Measurements from ENCODE around the gene FGF1. TPM values are rescaled to one million over a fixed set of nuclear protein-coding genes. Genes with fewer than 3 reads are reported as not detected.

FGF1 gene
- total and polyA plus RNA-seq, 2 donors (not counting 3 experiments of a cell fraction or from before 2014, with no cell fraction given) = not detected

DNA sequence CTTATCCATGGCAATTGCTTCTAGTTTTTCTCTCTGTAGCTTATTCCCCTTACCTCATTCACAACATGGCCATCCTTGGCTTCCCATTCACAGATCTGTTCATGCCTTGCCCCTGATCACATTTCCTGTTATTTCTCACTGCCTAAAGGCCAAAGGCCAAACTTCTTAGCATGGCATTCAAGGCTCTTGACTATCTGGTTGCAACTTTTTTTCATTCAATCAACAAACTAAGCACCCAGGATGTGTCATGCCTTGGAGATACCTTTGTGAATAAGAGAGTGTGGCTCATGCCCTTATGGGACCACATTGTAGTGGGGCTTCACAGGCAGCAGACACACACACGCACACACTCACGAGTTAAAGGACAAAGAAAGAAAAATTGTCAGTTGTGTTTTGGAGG, 27.6 kb downstream of the FGF1 start:
- ChIA-PET POLR2A (no interaction called here), CTCF (interaction anchor here (0.7 to 5.9 kb wide), 8 partner anchors 10 to 230 kb away, joined by 3 to 355 read pairs (median 4); no protein-coding TSS in a partner anchor)
- H3K4me1 ChIP-seq (ENCODE audit: control insufficient read depth, extremely low read depth, insufficient read depth, low read length) = no peaks in the 10 kb centered on the region
- H3K27me3 ChIP-seq (ENCODE audit: control insufficient read depth in 2 of 2, insufficient read depth in 2 of 2, low read length in 2 of 2) = peaks cover under 1 to 17% of the 10 kb centered on the region in 2 experiments
- no peak overlapping the region for H3K4me2 ChIP-seq (ENCODE audit: insufficient read depth, low read length)
- H3K9me1 ChIP-seq (replicated peaks; ENCODE audit: control insufficient read depth, extremely low read depth, insufficient read depth, low read length) = no peaks in the 10 kb centered on the region
- H3K4me3 ChIP-seq (replicated peaks in 1 of 3; ENCODE audit: insufficient read depth in 1 of 3, low read depth in 1 of 3, low read length in 3 of 3) = no peak overlapping the region
- H3K9ac ChIP-seq (replicated peaks; ENCODE audit: extremely low read depth, insufficient read depth, low read length) = no peak overlapping the region
- DNase-seq (ENCODE audit: low read depth, low spot score) = no peak
- TF ChIP-seq JUN (IDR thresholded peaks at IDR 0.05; ENCODE audit: borderline replicate concordance, insufficient read depth, insufficient read length, low read depth) = no peak
- TF ChIP-seq, protein P1, sequence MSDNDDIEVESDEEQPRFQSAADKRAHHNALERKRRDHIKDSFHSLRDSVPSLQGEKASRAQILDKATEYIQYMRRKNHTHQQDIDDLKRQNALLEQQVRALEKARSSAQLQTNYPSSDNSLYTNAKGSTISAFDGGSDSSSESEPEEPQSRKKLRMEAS (IDR thresholded peaks at IDR 0.05; ENCODE audit: insufficient read depth, insufficient read length) = no peak
- TF ChIP-seq POLR2A (IDR thresholded peaks at IDR 0.05; ENCODE audit: low read depth, low read length) = no peak
- TF ChIP-seq, protein P2, sequence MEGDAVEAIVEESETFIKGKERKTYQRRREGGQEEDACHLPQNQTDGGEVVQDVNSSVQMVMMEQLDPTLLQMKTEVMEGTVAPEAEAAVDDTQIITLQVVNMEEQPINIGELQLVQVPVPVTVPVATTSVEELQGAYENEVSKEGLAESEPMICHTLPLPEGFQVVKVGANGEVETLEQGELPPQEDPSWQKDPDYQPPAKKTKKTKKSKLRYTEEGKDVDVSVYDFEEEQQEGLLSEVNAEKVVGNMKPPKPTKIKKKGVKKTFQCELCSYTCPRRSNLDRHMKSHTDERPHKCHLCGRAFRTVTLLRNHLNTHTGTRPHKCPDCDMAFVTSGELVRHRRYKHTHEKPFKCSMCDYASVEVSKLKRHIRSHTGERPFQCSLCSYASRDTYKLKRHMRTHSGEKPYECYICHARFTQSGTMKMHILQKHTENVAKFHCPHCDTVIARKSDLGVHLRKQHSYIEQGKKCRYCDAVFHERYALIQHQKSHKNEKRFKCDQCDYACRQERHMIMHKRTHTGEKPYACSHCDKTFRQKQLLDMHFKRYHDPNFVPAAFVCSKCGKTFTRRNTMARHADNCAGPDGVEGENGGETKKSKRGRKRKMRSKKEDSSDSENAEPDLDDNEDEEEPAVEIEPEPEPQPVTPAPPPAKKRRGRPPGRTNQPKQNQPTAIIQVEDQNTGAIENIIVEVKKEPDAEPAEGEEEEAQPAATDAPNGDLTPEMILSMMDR (IDR thresholded peaks at IDR 0.05; ENCODE audit: extremely low read depth in 1 of 2, insufficient read depth in 1 of 2, low read depth in 1 of 2, low read length in 2 of 2) = no peak
- no peak for TF ChIP-seq GATA2 (IDR thresholded peaks at IDR 0.05; ENCODE audit: insufficient read depth, insufficient read length, low read depth, low read length)
- no peak for TF ChIP-seq FOS (IDR thresholded peaks at IDR 0.05; ENCODE audit: borderline replicate concordance, insufficient read depth, low read length)
- no peak for TF ChIP-seq EZH2 (IDR thresholded peaks at IDR 0.05; ENCODE audit: borderline replicate concordance, low read depth, low read length, severe bottlenecking)
- no peaks in the 10 kb centered on the region for H3K9me3 ChIP-seq (replicated peaks; ENCODE audit: control insufficient read depth, insufficient read depth, low read length)
- BruUV-seq (replicated peaks) = no TSS peak
- intact Hi-C loops (cut with micrococcal nuclease) = loop anchor here (2.0 kb wide), 1 partner anchor 13 kb away; no protein-coding TSS in a partner anchor
- H2AFZ ChIP-seq (ENCODE audit: low read depth, low read length) = no peak overlapping the region
- H4K20me1 ChIP-seq (replicated peaks; ENCODE audit: control insufficient read depth, extremely low read depth, insufficient read depth, low read length) = no peaks in the 10 kb centered on the region
- dilution Hi-C loops (cut with MboI; ENCODE audit: extremely low pct_ligation_motif_present, low sequenced_read_pairs) = no loop called here
- no peak for FAIRE-seq
- no peaks in the 10 kb centered on the region for H3K36me3 ChIP-seq (ENCODE audit: control insufficient read depth in 2 of 2, extremely low read depth in 1 of 2, insufficient read depth in 2 of 2, low read length in 2 of 2)
- no peaks in the 10 kb centered on the region for H3K79me2 ChIP-seq (ENCODE audit: control insufficient read depth, insufficient read depth, low read length)
- H3K27ac ChIP-seq (ENCODE audit: insufficient read depth, low read depth, low read length) = no peak overlapping the region

Data from endothelial cell of umbilical vein (primary cell).